HG03025 (cell line): Measurements from ENCODE around the gene WT1.
"Not testable (repeated sequence)": the region's sequence is repeated elsewhere in the genome, so short reads cannot be mapped to it uniquely, and the experiment has no call there.

Source experiments
- ATAC-seq: cut with Tn5 transposase; IDR thresholded peaks from one replicate; pipeline ENCODE4 v1.9.1; 2021; ENCODE audit warnings: mild to moderate bottlenecking, moderate library complexity; ENCODE audit not compliant: unreplicated experiment, low FRiP score

The WT1 gene

GRCh38 chr11:32390712-32391111, 44.6 kb downstream of the WT1 start:
- ATAC-seq: no peak

- no peak for ATAC-seq
Measured at GRCh38 chr11:32388871-32389770, 46.2 kb downstream of the WT1 start.

DNA sequence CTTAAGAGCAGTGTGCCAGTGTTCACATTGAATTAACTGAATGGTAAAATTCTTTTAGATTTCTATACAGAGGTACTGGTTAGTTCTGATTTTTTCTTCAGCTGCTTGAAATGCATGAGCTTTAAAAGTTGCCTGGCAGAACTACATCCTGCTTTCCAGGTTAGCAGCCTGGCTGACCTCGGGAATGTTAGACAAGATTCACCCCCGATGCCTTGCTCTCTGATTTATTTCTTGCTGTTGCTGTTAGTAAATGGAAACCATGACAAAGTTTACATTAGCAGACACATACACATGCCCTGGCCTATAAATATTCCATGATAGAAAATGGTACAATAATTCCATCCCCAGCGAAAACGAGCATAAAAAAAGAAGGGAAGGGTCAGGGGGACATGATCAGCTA, 47.0 kb downstream of the WT1 start:
- no peak for ATAC-seq

DNA sequence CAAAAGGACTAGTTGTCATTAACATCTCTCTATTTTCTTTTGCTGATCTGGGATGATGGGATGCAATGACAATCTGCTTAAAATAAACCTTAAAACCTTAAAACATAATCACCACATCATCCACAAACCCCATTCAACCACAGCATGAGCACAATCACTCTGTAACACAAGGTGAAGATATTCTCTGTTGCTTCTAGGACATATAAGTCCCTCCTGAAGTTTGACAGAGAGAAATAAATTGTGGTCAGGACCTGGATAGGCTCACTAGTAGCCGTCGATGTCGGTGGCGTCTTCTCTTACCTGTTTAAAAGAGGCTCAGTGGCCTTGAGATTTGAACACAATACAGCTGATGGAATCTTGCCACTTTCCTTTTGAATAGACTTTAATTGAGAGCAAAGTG, 47.9 kb downstream of the WT1 start:
- ATAC-seq: no peak

DNA sequence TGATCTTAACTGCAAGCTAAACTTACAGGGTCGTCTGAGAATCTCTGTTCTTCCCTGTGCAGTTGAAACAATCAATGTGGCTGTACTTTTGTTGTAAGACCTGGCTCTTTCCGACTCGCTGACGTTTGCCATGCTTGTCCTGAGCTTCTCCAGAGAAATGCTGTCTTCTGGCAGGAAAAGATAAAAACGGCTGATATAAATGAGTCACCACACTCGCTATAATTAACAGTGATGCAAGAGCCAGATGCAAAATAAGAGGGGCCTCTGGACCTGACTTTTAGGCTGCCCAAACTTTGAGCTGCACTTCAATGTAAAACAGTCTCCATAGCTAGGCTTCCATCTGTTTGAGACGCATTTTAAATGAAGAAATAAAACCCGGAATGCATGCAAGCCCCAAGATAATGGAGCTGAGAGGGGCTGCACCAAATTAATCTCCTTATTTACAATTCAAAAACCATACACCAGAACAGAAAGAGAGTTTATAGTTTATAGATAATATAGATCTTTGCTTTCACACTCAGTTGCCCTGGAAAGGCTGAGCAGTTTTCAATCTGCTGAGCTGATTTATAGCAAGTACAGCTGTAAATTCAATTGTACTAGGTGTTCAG, 48.5 kb downstream of the WT1 start:
- no peak for ATAC-seq

GRCh38 chr11:32385998-32386397, 49.3 kb downstream of the WT1 start:
- ATAC-seq: no peak

GRCh38 chr11:32382339-32383049, 52.8 kb downstream of the WT1 start:
- no peak for ATAC-seq

GRCh38 chr11:32381179-32381578, 54.2 kb downstream of the WT1 start:
- ATAC-seq: no peak

- ATAC-seq: no peak
Measured at GRCh38 chr11:32379719-32380118, 55.6 kb downstream of the WT1 start.

GRCh38 chr11:32375826-32376225, 59.5 kb downstream of the WT1 start:
- no peak for ATAC-seq

DNA sequence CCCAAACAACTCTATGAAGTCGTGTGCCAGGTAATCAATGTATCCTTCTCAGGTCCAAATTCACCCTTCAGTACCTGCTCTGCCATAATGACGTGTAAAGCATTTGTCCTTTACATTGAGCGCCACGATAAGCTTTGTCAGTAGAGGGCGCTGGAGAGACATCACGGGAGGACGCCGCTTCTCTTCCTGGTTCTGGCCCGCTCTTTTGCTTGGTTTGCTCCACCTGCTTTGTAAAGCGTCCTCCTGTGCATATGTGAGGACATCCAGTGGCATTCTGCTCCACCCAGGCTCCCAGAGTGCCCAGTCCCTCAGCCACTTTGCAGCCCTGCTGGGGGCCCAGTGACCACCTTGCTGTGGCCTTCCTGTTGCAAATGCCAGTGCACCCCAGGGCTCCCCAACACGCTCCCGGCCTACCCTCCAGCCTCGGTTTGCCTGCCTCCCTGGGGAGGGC, 61.1 kb downstream of the WT1 start:
- ATAC-seq: no peak

DNA sequence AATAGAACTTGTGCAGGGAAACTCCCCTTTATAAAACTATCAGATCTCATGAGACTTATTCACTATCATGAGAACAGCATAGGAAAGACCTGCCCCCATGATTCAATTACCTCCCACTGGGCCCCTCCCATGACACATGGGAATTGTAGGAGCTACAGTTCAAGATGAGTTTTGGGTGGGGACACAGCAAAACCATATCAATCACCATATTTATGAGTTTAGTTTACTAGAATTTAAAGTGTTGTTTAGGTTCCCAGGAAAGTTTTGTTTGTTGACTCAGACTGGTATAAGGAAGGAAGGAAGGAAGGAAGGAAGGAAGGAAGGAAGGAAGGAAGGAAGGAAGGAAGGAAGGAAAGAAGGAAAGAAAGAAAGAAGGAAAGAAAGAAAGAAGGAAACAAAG, 65.4 kb downstream of the WT1 start:
- not testable (repeated sequence) for ATAC-seq

DNA sequence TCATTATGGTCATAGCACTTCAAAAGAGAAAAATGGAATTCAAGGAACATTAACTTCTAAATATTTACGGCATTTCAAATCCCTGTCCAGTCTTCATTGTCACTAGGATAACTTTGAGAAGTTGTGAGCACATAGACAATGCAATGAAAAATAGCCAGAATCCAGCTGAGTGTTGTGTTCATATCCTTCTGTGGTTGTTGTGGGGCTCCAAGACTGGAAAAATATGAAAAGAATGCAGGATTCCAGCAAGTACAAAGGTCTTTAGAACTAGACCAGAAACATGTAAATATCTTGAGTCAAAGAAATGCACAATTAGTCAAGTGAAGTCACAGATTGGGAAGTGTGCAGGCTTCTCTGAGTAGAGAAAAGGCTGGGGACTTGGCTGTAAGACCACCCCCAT, 68.7 kb downstream of the WT1 start:
- no peak for ATAC-seq

DNA sequence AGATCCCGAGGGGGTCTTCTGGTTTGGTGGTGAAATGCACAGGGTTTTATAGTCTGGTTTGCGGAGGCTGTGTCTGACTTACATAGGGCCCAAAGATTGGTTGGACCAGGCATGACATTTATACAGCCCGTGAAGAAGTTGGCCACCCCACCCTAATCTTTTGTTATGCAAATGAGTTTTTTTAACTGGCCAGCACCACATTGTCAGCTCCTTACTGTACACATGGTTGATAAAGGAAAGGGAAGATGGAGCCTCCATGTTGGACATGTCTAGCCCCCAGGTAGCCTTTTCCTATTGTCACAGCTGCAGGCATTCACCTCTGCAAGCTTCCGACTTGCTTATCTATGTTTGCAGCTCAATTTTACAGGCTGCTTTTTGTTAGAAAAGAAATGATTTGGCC, 70.1 kb downstream of the WT1 start:
- ATAC-seq: no peak

DNA sequence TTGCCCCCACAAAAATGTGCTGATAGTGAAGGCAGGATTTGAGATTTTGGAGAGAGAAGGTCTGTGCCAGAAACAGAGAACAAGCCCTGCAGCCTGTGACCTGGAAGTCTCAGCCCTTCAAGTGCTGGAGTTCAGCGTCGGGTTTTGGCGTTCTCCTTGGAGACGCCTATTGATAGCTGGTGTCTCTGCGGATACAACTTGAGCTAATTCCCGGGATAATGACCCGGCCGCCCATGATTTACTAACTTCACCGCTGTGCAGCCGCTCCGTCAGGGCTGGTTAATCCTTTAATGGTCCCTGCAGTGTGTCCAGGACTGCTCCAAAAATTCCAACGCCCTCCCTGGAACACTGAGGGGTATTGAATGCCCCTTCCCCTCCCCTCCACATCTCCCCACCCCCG, 76.6 kb downstream of the WT1 start:
- ATAC-seq: no peak

DNA sequence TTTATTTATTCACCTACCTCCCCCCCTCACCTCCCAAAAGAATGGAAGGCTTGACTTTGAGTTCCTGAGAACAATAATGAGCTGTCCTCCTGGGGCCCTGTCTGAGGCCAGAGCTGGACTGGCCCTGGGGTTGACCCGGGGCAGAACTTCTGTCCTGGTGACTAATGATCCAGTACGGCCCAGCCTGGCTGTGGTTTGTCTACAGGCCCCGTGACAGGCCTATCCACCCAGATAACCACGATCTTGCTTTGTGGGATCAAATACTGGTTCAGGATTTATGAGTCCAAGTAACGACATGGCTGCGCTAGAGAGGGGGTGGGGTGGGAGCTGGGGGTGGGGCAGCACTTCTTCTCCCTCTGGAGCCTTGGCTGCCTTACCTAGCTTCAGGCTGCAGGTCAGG, 81.5 kb downstream of the WT1 start:
- ATAC-seq: no peak

GRCh38 chr11:32348502-32348901, 86.8 kb downstream of the WT1 start:
- no peak for ATAC-seq

- no peak for ATAC-seq
Measured at GRCh38 chr11:32344946-32345345, 90.4 kb downstream of the WT1 start.

- no peak for ATAC-seq
Measured at GRCh38 chr11:32343325-32344008, 91.9 kb downstream of the WT1 start.

DNA sequence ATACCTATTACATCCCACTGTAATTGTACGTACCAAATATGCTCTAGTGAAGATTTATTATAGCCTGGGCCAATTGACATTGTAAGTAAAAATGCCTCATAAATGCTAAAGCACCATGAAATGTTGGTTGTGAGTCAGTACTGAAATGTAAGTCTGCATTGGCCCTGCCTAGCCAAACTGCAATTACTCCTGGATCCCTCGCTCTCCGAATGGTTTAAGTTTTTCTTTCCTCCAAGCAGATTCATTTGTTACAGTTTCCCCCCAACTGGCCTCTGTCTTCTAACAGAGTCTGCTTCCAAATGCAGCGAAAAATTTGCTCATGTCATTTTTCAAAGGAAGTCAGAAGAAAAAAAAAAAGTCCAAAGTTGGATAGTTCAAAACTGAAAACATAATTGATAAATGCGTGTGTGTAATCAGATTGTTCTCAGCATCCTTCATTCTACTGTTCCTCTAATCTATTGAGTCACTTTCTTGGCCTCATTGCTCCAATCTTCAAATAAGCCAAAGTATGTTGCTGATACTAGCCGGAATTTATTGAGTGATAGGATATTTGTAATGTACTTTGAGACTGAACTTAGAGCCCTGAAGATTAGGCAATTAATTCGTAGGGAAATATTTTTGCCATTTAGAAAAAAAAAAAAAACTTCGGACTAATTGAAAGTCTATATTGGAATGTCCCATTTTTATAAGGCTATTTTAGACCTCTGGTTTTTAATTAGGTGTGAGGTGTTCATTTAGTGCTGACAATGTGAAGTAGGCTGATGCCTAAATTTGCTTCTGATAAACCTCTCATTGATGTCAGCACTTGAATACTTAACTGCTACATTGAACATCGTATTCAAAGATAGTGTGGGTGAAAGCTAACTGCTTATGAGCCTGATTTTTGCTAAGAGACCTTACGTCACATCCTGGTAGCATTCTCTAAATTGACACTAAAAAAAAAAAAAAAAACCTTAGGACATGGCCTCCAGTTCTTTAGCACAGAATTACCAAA, 93.4 kb downstream of the WT1 start:
- ATAC-seq: no peak
